Thyroid gland (tissue), 4 donors: ENCODE measurements around the gene CNDP1. TPM values are rescaled to one million over a fixed set of nuclear protein-coding genes. Genes with fewer than 3 reads are reported as not detected.
A peak's percentile ranks its signal among the peaks of the same experiment; 100 is the strongest.

Experiments
- DNase-seq, 2 donors: peaks; one replicate each; pipeline ENCODE4 v3.0.0-alpha.2; 2019
- H3K27ac ChIP-seq, 3 donors: fragments of 200-600 bp; sonication (generic); 1 replicate in 2 of 3; 2 replicates in 1 of 3; pipeline ENCODE4 v1.5.1; 2016 to 2019; ENCODE audit warnings: mild to moderate bottlenecking in 1 of 3, moderate library complexity in 1 of 3
- H3K27me3 ChIP-seq: fragments of 200-600 bp; sonication (generic); one replicate; pipeline ENCODE4 v1.5.1; 2019
- H3K36me3 ChIP-seq, 2 donors: fragments of 200-600 bp; sonication (generic); one replicate each; pipeline ENCODE4 v1.5.1; 2016 to 2019
- H3K4me1 ChIP-seq, 2 donors: fragments of 200-600 bp; sonication (generic); one replicate each; pipeline ENCODE4 v1.5.1; 2017 to 2019
- H3K4me3 ChIP-seq, 3 donors: fragments of 200-600 bp; sonication (generic); replicated peaks in 1 of 3; 1 replicate in 2 of 3; 2 replicates in 1 of 3; pipeline ENCODE4 v1.5.1; 2016; ENCODE audit warnings: mild to moderate bottlenecking in 1 of 3
- H3K9me3 ChIP-seq: fragments of 200-600 bp; sonication (generic); one replicate; pipeline ENCODE4 v1.5.1; 2017
- POLR2A ChIP-seq, 2 donors: fragments of 450-650 bp; IDR thresholded peaks; one replicate each; pipeline ENCODE4 v1.6.1; 2017; ENCODE audit warnings: antibody characterized with exemption in 2 of 2, mild to moderate bottlenecking in 2 of 2, moderate library complexity in 1 of 2
- WGBS, 2 donors: methylation state at CpG; one replicate each; pipeline ENCODE4 v1.1.5; 2017; 5-methylcytosine and 5-hydroxymethylcytosine counted together
- intact Hi-C: fragments of 100-400 bp; cut with DNase I; formaldehyde crosslinking; loops from one replicate; pipeline ENCODE4 v1.15.1; 2023
- total RNA-seq, 4 donors: library from RNA; depleted of rRNA; stranded (reverse); fragments of >200 nt; gene quantifications; one replicate each; pipeline ENCODE4 v1.2.3, GENCODE V29; 2016
- TF ChIP-seq, protein P1 (sequence below), 6 experiments: fragments of 200-600 bp in 3 of 6; fragments of 450-650 bp in 3 of 6; sonication (generic) in 3 of 6; IDR thresholded peaks; one replicate each; pipeline ENCODE4 v1.5.1; 2016 to 2019; ENCODE audit warnings: antibody characterized with exemption in 6 of 6, mild to moderate bottlenecking in 2 of 6, inconsistent platforms in 1 of 6, moderate library complexity in 1 of 6

CNDP1 gene
- total RNA-seq, 4 donors from 2014 or later = 0.25 to 1.0 TPM; not detected in 2

DNA sequence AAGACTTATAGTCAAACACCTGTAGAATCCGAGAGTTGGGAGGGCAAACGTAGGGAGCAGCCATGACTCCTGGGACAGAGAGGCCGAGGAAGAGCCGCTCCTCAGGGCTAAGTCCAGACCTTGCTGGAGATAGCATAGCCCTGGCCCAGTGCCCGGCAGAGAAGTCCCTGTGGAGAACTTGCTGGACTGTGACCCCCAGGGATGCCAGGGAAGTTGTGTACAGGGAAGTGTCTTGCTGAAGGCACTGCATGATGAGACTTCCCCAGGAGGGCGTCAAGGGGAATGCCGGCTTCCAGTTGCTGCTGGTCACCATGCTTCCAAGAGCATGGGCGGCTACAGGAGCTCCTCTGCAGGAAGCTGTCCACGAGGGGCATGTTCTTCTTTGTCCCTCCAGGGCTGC, 8.6 kb upstream of the CNDP1 start:
- Histone ChIP-seq H3K4me1 (peaks cover 26 to 37% of the 10 kb centered on the region in 2 donors), H3K36me3 (peaks cover 2 to 7% of the 10 kb centered on the region in 2 donors), H3K4me3 (no peak overlapping the region), H3K9me3 (no peaks in the 10 kb centered on the region), H3K27ac (peak overlapping the region in 2 of 3 donors; percentile 55 to 66), H3K27me3 (no peaks in the 10 kb centered on the region)
- 68 to 77% methylated on average over 9 of the region's 9 CpGs for WGBS, 2 donors
- peak; percentile 68 to 74 for DNase-seq
- TF ChIP-seq, protein P1, sequence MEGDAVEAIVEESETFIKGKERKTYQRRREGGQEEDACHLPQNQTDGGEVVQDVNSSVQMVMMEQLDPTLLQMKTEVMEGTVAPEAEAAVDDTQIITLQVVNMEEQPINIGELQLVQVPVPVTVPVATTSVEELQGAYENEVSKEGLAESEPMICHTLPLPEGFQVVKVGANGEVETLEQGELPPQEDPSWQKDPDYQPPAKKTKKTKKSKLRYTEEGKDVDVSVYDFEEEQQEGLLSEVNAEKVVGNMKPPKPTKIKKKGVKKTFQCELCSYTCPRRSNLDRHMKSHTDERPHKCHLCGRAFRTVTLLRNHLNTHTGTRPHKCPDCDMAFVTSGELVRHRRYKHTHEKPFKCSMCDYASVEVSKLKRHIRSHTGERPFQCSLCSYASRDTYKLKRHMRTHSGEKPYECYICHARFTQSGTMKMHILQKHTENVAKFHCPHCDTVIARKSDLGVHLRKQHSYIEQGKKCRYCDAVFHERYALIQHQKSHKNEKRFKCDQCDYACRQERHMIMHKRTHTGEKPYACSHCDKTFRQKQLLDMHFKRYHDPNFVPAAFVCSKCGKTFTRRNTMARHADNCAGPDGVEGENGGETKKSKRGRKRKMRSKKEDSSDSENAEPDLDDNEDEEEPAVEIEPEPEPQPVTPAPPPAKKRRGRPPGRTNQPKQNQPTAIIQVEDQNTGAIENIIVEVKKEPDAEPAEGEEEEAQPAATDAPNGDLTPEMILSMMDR (IDR thresholded peaks at IDR 0.05) = no peak
- TF ChIP-seq POLR2A (IDR thresholded peaks at IDR 0.05) = peak in 1 of 2 donors; percentile 4
- intact Hi-C loops = no loop called here

DNA sequence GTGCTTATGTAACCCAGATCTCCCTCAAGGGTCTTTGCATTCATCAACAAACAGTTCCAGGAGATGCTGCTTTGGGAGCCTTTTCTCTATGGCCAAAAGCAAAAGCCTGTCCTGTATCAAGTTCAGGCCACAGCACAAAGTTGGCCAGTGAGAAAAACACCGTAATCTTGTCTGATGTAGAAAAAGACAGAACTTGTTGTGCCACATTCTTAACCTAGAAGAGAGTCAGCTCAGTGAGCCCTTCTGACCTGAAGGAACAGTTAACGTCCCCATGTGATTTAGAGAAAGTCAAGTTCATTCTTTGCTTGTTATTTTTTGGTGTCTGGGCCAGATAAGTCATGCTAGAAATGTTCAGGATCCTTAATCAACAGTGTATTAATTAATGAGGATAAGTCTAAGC, 7.8 kb upstream of the CNDP1 start:
- DNase-seq = peak in 1 of 2 donors; percentile 25
- Histone ChIP-seq H3K4me1 (peaks cover 26 to 37% of the 10 kb centered on the region in 2 donors), H3K9me3 (no peaks in the 10 kb centered on the region), H3K36me3 (no peaks in the 10 kb centered on the region), H3K27ac (peak overlapping the region; percentile 35 to 66 (median 55)), H3K27me3 (no peaks in the 10 kb centered on the region), H3K4me3 (no peak overlapping the region)
- TF ChIP-seq, protein P1 (IDR thresholded peaks at IDR 0.05) = no peak
- no peak for TF ChIP-seq POLR2A (IDR thresholded peaks at IDR 0.05)
- 12 to 36% methylated on average over 2 of the region's 2 CpGs for WGBS, 2 donors
- intact Hi-C loops = no loop called here

DNA sequence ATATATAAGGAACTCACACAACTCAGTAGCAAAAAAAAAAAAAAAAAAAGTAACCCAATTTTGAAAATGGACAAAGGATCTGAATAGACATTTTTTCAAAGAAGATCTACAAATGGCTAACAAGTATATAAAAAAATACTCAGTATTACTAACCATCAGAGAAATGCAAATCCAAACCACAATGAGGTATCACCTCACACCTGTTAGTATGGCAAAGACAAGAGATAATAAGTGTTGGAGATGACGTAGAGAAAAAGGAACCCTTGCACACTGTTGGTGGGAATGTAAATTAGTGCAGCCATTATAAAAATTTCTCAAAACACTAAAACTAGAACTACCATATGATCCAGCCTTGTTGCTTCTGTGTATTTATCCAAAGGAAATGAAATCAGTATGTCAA, 5.8 kb upstream of the CNDP1 start:
- intact Hi-C loops = no loop called here
- H3K36me3 ChIP-seq = no peaks in the 10 kb centered on the region
- WGBS, 2 donors = 95% methylated on average over 1 of the region's 1 CpG
- no peaks in the 10 kb centered on the region for H3K9me3 ChIP-seq
- H3K4me3 ChIP-seq = no peak overlapping the region
- no peak overlapping the region for H3K27ac ChIP-seq
- TF ChIP-seq POLR2A (IDR thresholded peaks at IDR 0.05) = no peak
- TF ChIP-seq, protein P1 (IDR thresholded peaks at IDR 0.05) = no peak
- no peak for DNase-seq
- peaks cover 16 to 25% of the 10 kb centered on the region in 2 donors for H3K4me1 ChIP-seq
- H3K27me3 ChIP-seq = no peaks in the 10 kb centered on the region

DNA sequence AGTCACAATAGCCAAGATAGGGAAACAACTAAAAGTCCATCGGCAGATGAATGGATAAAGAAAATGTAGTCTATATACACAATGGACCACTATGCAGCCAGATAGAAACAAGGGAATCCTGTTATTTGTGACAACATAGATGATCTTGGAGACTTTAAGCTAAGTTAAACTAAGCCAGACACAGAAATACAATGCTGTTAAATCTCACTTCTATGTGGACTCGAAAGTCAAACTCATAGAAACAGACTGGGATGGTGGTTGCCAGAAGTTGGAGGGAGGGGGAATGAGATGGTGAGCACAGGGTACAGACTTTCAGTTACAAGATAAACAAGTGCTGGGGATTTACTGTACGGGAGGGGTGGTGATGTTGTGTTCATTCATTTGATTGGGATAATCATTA, 5.4 kb upstream of the CNDP1 start:
- H3K4me3 ChIP-seq = no peak overlapping the region
- H3K36me3 ChIP-seq = no peaks in the 10 kb centered on the region
- DNase-seq = no peak
- WGBS, 2 donors = 79 to 87% methylated on average over 3 of the region's 3 CpGs
- no peak overlapping the region for H3K27ac ChIP-seq
- H3K27me3 ChIP-seq = no peaks in the 10 kb centered on the region
- H3K4me1 ChIP-seq = peaks cover 11 to 21% of the 10 kb centered on the region in 2 donors
- intact Hi-C loops = no loop called here
- TF ChIP-seq, protein P1 (IDR thresholded peaks at IDR 0.05) = no peak
- no peak for TF ChIP-seq POLR2A (IDR thresholded peaks at IDR 0.05)
- H3K9me3 ChIP-seq = no peaks in the 10 kb centered on the region

DNA sequence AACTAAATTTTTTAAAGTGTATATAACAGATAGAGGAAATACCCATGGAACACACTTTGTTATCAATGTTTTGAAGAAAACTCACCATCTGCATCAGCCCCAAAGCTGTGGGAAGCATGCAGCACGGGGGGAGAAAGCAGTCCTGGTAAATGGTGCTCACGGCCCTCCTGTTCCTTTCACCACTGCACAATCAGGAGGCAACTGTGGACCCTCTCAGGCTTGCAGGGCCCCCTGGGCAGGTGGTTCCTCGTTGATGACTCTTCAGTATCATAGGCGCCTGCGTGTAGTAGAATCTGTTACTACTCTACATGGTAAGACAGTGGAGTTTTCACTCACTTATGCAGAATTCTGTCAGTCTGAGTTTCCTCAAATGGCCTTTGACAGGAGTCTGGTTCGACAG, 4.9 kb upstream of the CNDP1 start:
- TF ChIP-seq, protein P1 (IDR thresholded peaks at IDR 0.05) = no peak
- no peak for TF ChIP-seq POLR2A (IDR thresholded peaks at IDR 0.05)
- Histone ChIP-seq H3K36me3 (no peaks in the 10 kb centered on the region), H3K27me3 (no peaks in the 10 kb centered on the region), H3K4me1 (peaks cover 9 to 17% of the 10 kb centered on the region in 2 donors), H3K27ac (no peak overlapping the region), H3K4me3 (no peak overlapping the region), H3K9me3 (no peaks in the 10 kb centered on the region)
- no peak for DNase-seq
- WGBS, 2 donors = 89% methylated on average over 6 of the region's 6 CpGs
- intact Hi-C loops = no loop called here
